DMS 273 treated with DMSO at 0.1 percent for 48 hours (cell line): Measurements from ENCODE around the gene RAX2.

Experiments used
- DNase-seq: peaks from one replicate; lab custom pipeline; 2025; lab: John Stamatoyannopoulos, UW

RAX2 gene

DNA sequence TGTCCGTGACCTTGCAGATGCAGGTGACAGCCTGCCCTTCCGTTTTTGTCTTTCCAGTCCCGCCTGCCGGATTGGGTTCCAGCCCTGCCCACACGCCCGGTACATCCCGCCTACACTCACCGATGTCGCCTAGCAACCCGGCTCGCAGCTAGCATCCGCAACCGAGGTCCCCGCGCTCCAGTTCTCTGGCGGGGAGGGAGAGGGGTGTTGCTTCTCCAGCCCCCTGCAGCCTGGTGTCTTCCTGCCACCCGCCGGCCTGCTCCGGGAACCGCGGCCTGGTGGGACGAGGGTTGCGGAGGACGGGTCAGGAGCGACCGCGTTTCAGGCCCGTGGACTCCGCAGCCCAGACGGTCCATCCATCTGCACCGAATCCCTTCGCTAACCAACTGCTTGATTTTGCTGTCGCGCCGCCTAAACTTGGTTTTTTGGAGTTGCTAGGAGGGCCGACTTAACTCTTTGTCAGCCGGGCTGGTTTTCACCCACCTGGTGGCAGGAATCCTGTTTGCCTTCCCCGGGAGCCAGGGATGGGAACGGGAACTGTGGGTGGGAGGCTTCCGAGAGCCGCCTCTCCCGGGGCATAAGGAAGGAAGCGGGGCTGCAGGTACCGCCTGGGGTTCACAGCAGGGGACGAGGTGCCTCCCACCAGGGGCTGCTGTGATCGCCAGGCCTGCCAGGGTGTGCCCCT, 29.5 kb upstream of the RAX2 start:
- no peak for DNase-seq

DNA sequence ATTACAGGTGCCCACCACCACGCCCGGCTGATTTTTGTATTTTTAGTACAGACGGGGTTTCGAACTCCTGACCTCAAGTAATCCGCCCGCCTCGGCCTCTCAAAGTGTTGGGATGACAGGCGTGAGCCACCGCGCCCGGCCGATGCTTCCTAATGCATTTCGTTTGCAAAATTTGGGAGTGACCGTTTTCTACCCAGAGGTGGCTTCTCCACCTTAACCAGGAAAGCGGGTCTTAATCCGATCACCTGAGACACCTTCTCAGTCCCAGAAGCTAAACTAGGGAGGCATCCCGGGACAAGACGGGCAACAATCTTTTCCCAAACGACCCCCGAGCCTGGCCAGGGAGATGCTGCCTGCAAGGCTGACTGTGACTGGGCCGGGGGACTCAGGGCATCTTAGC, 29.0 kb upstream of the RAX2 start:
- DNase-seq, result no peak

DNA sequence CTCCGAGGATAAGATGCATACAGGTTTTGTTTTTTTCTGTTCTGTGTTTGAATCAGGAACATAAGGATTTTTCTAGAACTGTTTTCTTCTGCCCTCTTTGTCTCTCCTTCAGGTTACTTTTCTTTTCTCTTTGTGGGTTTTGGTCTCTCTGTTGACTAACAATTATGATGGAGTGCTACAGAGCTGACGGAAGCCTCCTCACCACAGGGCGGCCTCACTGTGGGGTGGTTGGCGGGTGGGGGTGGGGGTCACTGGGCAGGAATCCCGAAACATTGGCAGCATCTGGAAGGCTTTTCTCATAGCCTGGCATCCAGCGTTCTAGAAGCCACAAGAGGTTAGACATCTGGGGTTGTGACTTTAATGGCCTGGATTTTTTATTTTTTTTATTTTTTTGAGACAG, 26.1 kb upstream of the RAX2 start:
- DNase-seq, result no peak

DNA sequence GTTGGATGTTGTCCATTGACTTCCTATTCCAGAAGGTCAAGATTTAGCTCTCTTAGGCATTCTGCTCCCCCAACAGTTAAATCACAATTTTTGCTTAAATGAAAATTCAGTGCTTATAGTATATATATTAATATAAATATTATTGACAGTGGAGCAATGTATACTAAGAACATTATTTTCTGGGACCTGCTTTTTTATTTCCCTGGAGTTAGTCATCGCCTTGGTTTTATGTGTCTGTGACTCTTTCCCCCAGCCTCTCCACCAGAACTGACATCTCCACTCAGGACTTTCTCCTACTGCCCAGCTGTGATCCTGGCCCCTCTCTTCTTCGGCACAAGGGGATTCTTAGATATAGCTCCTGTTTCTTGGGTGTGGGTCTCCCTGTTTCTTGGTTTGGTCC, 24.3 kb upstream of the RAX2 start:
- no peak for DNase-seq

DNA sequence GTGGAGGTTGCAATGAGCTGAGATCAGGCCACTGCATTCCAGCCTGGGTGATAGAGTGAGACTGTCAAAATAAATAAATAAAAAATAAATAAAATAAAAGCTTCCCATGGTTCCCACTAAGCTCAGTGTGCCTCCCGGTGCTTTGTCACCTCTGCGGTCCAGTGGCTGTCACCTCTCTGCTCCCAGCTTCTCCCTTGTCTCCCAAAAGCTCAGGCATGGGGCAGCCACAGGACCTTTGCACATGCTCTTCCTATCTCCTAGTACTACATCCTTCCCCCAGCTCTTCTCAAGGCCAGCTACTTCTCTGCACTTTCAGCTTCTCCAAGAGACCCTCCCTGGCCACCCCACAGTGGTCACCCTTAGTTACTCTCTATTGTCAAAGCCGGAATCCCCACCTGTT, 21.8 kb upstream of the RAX2 start:
- no peak for DNase-seq

DNA sequence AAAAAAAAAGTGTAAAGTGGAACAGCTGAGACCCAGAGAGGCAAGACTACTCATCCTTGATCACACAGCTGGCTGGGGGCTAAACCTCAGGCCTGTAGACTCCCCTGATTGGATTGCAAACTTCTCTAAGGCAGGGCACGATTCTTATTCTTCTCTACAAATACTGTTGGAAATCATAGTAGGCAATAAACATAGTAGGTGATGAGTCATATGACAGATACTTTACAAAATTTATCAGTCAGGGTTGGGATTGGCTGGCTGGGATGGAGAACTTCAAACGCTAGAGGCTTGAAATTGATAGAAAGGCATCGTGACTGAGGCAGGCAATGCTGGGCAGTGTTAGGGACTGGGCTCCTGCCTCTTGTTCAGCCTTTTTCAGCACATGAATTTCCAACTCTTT, 20.1 kb upstream of the RAX2 start:
- DNase-seq, result no peak

DNA sequence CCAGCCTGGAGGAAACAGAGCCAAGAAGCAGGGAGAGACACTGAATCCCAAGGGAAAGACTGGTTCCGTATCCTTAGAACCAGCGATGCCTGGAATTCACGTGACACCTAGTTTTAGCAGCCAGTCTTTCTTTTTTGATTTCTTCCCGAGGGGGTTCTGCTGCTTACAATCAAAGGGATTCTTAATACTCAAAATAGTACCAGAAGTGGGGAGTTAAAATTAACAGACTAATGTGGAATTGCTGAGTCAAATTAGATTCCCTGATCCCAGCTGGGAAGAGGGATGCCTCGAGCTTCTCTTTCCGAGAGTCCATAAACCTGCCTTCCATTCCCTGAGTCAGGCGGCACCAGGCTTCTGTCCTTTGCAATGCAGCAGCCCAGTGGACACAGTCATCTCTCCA, 18.9 kb upstream of the RAX2 start:
- no peak for DNase-seq

DNA sequence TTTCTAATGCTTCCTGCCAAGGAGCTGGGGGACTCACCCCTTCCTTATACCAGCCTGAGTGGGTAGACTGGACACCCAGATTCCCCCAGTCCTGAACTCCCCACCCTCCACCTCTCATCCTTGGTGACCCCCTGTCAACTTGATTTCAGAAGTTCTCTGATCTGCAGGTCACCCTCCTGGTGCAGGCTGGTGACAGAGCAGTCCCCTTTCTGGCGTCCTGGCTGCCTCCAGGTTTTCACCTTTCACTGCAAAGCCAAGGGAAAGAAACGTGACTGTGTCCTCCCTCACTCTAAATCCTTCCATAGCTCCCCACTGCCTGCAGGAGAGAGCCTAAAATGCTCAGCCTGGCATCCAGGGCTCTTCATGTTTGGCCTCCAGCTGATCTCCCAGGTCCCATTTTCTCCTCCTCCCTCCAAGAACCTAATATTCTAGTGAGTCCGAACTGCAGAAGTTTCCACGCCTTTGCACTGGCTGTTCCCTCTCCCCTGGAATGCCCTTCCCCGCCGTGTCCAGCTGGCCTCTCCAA, 18.2 kb upstream of the RAX2 start:
- DNase-seq, result no peak

DNA sequence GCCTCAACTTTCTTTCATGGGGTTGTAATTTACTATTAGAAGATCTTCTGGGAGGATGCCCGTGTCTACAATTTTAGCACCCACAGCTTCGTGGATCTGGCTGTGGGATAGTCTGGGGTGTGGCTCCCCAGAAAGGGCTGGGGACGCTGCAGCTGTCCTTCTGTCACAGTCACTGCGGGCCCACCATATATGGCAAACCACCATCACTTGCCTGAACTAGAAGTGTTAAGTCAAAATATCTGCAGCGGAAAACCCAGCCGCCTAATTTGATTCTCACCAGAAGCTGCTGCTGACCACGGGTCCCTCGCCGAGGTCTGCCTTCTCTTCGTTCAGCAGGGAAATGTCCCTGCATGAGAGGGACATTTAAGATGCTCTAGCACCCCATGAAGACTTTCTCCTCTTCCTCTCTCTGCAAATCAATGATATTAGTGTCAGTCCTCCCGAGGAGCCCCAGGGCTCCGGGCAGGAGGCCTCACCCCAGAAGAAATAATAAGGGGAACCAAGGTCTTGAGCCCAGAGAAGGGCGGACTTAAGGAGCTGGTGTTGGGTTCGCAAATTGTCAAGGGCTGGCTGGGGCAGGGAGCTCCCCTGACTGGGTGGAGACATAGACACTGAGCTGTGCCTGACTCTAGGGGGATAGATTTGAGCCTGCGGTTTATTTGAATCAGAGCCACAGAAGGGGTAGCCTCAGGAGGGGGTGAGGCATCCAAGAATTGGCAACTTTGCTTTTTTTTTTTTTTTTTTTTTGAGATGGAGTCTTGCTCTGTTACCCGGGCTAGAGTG, 17.2 kb upstream of the RAX2 start:
- no peak for DNase-seq

DNA sequence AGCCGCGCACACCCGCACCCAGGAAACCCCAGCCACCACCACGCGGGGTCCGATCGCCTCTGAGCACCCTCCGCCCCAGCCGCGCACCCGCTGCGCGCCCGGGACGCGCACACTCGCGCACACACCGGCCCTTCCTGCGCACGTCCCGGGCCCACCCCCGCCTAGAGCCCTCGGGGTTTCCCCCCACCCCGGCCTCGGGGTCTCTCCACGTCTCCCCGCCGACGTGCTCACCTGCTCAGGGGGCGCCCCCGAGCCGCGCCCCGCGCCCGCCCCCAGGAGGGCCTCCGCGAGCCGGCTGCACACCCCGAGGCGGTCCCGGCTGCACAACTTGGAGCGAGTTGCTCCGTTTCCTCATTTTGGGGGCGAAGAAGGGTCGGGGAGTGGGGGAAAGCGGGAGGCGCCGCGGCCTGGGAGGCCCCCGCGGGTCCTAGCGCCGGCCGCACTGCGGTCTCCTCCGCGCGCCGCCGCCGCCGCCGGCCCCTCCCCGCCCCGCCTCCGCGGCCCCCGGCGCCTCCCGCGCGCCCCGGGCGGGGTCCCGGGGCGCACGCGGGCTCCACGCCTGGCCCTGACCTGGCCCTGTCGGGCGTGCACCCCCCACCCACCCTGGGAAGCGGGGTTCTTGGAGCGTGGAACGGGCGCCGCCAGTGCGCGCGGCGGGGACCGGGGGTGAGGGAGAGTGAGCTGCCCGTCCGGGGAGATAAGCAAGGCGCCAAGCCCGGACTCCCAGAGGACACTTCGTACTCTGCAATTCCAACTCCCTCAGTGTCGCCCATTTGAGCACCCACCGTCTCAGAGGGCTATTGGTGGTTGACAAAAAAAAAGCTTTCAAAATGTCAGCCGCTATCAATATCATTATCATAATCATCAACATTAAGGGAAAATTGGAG, 14.2 kb upstream of the RAX2 start, which contains the start of gene MATK:
Gene MATK, minus strand, starts transcription at position 444 of the 887 bp plus-strand sequence. CDS start 1,246 bp downstream, outside the sequence.
- DNase-seq, result no peak

DNA sequence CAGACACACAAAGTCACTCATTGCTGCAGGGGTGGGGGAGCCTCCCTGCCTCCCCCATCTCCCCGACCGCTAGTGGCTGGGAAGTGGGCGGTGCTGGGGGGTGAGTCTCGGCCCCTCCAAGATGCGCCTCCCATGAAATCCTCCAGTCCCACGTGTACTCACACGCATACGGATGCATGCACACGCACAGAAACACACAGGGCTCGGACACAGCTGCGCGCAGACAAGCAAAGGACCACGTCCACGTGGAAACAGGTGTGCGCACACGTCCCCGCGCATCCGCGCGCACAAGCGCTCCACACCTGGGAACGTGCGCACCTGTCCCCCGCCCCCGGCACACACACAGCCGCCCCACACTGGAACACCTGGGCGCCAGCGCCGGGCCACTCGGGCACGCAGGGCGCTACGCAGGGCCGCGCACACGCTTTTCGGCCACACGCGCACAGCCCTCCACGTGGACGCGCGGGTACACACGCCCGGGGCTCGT, 13.5 kb upstream of the RAX2 start:
- no peak for DNase-seq

DNA sequence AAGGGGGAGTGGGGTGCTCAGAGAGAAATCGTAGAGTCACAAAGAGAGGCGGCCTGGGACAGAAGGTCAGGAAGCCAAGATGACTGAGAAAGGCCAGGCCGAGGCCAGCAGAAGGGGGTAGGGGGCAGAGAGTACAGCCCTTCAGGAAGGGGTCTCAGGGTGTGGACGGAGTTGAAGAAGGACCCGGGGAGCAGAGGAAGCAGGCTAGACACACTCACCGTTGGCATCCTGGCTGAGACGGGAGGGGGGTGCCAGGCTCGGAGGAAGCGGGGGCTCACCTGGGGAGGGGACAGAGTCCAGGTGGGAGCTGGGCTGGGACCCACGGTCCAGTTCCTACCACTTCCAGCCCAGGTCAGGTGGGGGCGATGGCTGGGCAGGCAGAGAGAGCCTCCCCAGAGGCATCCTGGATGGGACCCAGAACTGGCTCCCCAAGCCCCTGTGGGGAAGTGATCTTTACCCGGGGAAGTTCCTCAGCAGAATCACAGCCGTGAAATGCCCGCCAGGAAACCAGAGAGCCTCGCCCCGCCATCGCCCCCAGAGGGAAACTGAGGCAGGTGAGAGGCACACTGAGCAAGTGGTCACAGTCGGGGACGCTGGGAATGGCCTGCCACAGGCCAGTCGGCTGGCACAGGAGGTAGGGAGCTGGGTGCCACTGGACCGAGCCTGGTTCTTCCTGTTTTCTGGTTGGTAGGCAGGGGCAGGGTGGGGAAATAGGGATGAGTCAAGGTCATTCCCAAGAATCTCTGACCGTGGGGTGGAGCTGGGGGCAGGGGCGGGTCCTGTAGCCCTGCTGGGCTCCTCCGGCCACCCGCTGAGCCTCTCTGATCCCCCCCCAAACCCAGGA, 12.8 kb upstream of the RAX2 start:
- no peak for DNase-seq

DNA sequence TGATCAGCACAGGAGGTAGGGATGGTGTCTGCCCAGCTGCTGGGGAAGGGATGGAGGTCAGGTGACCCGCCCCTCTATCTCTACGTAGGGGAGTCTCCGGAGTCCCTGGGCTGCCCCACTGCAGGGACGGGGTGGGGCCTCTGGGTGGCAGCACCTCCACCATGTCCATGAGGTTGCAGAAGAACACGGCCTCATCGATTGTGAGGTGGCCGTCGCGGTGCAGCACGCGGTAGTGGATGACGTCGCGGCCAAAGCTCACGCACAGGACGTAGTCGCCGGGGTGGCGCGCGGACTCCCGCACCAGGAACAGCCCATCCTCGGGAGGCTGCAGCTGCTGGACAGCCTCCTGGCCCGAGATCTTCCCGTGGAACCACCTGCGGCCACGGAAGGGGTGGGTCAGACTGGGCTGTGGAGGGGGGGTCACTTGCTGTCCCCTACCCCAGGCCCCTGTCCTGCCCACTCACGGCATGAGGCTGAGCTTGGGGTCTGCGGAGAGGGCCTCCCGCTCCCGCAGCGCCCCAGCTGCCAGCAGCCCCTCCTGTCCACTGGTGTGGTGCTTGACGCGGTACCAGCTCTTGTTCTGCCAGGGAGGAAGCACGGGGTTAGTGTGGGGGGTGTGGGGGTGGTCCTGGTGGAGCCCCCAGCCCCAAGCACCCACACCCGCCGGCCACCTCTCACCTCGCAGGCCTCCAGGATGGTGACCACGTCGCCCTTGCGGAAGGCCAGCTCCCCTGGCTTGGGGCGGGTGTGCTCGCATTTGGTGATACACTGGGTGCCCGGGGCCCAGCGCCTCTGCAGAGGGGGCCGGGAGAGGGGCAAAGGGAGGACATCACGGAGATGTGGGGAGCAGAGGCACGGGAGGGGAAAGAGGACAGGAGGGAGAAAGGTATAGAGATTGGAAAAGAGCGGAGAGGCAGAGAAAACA, 11.9 kb upstream of the RAX2 start:
- DNase-seq, result no peak

DNA sequence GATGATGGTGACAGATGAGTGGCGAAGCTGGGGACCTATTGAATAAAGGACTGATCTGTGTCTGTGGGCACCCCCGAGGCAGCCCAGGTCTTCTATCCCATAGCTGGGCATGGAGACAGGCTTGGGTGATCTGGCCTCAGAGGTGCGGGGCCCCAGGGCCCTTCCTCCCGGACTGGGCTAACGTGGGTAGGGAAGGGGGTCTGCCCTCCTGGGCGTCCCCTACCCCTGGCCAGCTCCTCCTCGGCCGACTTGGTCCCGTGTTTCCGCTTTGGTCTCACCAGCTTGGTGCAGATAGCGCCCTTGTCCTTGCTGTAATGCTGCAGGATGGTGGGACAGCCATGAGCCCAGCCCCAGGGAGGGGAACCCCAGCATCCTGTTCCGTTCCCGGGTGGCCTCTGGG, 10.9 kb upstream of the RAX2 start:
- DNase-seq, result no peak

DNA sequence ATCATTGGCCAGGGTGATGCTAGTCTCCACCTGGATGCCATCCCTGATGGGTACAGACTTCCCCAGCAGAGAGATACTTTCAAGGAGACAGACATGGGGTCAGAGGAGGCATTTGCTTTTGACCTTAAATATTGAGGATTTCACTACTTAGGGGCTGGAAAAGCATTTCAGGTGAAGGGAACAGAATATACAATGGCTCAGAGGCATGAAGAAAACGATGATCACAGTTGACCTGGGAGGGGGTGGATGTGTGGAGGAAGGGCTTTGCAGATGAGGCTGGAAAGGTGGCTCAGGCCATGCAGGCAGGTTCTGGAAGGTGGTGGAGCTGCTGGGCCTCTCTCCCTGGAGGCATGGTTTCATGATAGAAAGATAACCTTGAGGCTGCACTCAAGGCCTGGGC, 10.3 kb upstream of the RAX2 start:
- DNase-seq, result no peak

DNA sequence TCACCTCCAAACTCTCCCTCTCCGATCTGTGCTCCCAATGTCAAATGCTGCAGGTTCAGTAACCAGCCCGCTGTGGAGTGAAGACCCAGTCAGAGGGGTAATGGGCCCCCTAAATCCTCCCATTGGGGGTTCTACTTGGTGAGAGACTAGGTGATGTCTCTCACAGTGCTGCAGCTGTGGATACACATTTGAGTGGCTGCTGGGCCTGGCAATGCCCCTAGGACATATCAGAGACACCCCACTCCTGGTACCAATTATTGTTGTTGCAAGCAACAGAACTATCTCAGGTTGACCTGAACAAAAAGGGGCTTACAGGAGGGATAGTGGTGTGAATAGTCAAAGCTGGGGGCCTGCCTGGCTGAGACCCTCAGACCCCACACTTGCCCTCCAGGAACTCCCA, 9.6 kb upstream of the RAX2 start:
- DNase-seq, result no peak

DNA sequence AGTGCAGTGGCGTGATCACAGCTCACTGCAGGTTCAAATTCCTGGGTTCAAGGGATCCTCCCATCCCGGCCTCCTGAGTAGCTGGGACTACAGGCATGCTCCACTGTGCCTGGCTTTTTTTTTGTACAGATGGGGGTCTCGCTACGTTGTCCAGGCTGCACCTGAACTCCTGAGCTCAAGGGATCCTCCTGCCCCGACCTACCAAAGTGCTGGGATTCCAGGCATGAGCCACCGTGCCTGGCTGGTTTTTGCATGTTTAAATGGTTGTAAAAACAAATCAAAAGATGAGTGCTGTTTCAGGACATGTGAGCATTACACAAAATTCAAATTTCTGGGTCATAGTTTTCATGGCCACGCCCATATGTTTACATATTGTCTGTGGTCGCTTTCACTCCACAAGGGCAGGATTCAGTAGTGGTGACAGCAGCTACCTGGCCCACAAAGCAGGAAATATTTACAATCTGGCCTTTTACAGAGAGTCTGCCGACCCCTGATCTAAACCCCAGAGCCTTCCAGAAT, 8.8 kb upstream of the RAX2 start:
- no peak for DNase-seq

DNA sequence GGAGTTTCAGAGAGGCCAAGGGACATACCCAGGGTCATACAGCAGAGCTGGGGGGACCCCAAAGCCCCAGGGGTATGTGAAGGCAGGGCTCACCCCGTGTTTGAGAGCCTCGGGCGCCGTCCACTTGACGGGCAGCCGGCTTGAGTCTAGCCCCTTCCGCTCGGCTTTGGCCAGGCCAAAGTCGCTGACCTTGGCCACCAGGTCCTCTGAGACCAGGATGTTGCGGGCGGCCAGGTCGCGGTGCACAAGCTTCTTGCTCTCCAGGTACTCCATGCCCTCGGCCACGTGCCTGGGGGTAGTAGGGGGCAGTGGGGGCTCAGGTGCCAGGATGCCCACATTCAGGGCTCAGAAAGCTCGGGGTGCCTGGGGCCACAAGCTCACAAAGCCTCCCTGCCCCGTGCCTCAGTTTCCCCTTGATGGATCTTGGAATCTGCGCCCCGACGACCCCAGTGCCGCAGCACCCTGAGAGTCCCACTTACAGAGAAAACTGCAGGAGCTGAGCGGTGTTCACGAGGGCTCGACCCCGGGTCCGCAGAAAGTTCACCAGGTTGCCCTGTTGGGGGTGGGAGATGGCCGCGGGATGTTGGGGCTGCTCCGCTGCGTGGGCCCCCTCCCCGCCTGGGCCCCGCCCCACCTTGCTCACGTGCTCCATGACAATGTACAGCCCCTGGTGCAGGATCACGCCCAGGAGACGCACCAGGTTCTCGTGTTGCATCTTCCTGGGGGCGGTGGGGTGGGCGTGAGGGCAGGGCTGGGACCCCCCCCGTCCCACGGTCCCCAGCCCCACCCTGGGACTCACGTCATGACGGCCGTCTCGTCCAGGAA, 7.1 kb upstream of the RAX2 start:
- DNase-seq, result no peak
